ENCODE measurements around the gene HEPN1. TPM values are rescaled to one million over a fixed set of nuclear protein-coding genes. Genes with fewer than 3 reads are reported as not detected.

The HEPN1 gene
- total and polyA plus RNA-seq, 5 donors from 2014 or later = not detected

GRCh38 chr11:124928942-124929665 lies 10.1 kb downstream of the HEPN1 start:
- Histone ChIP-seq H3K36me3 (ENCODE audit: control insufficient read depth, insufficient read depth, low read length) (no peaks in the 10 kb centered on the region), H3K27me3 (ENCODE audit: control insufficient read depth, insufficient read depth, low read length) (peaks cover 1% of the 10 kb centered on the region), H3K4me3 (ENCODE audit: low read depth, low read length) (no peak overlapping the region), H3K9me3 (ENCODE audit: control insufficient read depth in 2 of 2, low read length in 2 of 2) (no peaks in the 10 kb centered on the region), H3K4me1 (ENCODE audit: control insufficient read depth, insufficient read depth, low read length, poor library complexity, severe bottlenecking) (no peaks in the 10 kb centered on the region), H3K27ac (ENCODE audit: insufficient read depth, low read length, poor library complexity, severe bottlenecking) (no peak overlapping the region)
- Mint-ChIP-seq H3K36me3 (no peaks in the 10 kb centered on the region), H3K27me3 (no peaks in the 10 kb centered on the region), H3K4me3 (no peak overlapping the region), H3K9me3 (no peaks in the 10 kb centered on the region), H3K27ac (no peak overlapping the region), H3K4me1 (peaks cover 0 to 11% (median 7%) of the 10 kb centered on the region in 4 donors)
- ATAC-seq (ENCODE audit: low read depth in 2 of 2) (no peak), DNase-seq (no peak)

- ATAC-seq (ENCODE audit: low read depth in 2 of 2) = no peak
Observed at GRCh38 chr11:124930799-124931198, 11.7 kb downstream of the HEPN1 start.

GRCh38 chr11:124934862-124935547 lies 16.0 kb downstream of the HEPN1 start:
- Histone ChIP-seq H3K27me3 (ENCODE audit: control insufficient read depth, insufficient read depth, low read length) (peaks cover 5% of the 10 kb centered on the region), H3K9me3 (ENCODE audit: control insufficient read depth in 2 of 2, low read length in 2 of 2) (no peaks in the 10 kb centered on the region), H3K36me3 (ENCODE audit: control insufficient read depth, insufficient read depth, low read length) (no peaks in the 10 kb centered on the region), H3K4me1 (ENCODE audit: control insufficient read depth, insufficient read depth, low read length, poor library complexity, severe bottlenecking) (no peaks in the 10 kb centered on the region), H3K4me3 (ENCODE audit: low read depth, low read length) (no peak overlapping the region), H3K27ac (ENCODE audit: insufficient read depth, low read length, poor library complexity, severe bottlenecking) (no peak overlapping the region)
- no peaks in the 10 kb centered on the region for H3K9me3 Mint-ChIP-seq
- no peaks in the 10 kb centered on the region for H3K36me3 Mint-ChIP-seq
- DNase-seq (no peak), ATAC-seq (ENCODE audit: low read depth in 2 of 2) (no peak)
- H3K4me3 Mint-ChIP-seq = no peak overlapping the region
- peaks cover 16% of the 10 kb centered on the region for H3K27me3 Mint-ChIP-seq
- H3K27ac Mint-ChIP-seq = no peak overlapping the region
- peaks cover 0 to 11% (median 6%) of the 10 kb centered on the region in 4 donors for H3K4me1 Mint-ChIP-seq

More at GRCh38 chr11:124930799-124931198, 11.7 kb downstream of the HEPN1 start:
- peak overlapping the region in 2 of 3 donors; percentile 33 to 57 for H3K27ac Mint-ChIP-seq
- H3K36me3 ChIP-seq (ENCODE audit: control insufficient read depth, insufficient read depth, low read length) = no peaks in the 10 kb centered on the region
- H3K4me1 Mint-ChIP-seq = peaks cover 0 to 11% (median 6%) of the 10 kb centered on the region in 4 donors
- H3K9me3 Mint-ChIP-seq = no peaks in the 10 kb centered on the region
- no peaks in the 10 kb centered on the region for H3K9me3 ChIP-seq (ENCODE audit: control insufficient read depth in 2 of 2, low read length in 2 of 2)
- peaks cover 1% of the 10 kb centered on the region for H3K27me3 Mint-ChIP-seq
- H3K4me1 ChIP-seq (ENCODE audit: control insufficient read depth, insufficient read depth, low read length, poor library complexity, severe bottlenecking) = no peaks in the 10 kb centered on the region
- peaks cover 1% of the 10 kb centered on the region for H3K27me3 ChIP-seq (ENCODE audit: control insufficient read depth, insufficient read depth, low read length)
- peak in 1 of 3 donors; percentile 72 for DNase-seq
- no peak overlapping the region for H3K4me3 Mint-ChIP-seq
- H3K4me3 ChIP-seq (ENCODE audit: low read depth, low read length) = no peak overlapping the region
- H3K27ac ChIP-seq (ENCODE audit: insufficient read depth, low read length, poor library complexity, severe bottlenecking) = no peak overlapping the region
- H3K36me3 Mint-ChIP-seq = no peaks in the 10 kb centered on the region

GRCh38 chr11:124935548-124936514 lies 16.8 kb downstream of the HEPN1 start, which contains the start of gene HEPACAM:
HEPACAM (minus strand) TSS chr11:124936047; CDS start chr11:124936006, 41 bp downstream.
- ATAC-seq (ENCODE audit: low read depth in 2 of 2) (no peak), DNase-seq (no peak)
- Histone ChIP-seq H3K4me3 (ENCODE audit: low read depth, low read length) (no peak within 1 kb of the TSS), H3K9me3 (ENCODE audit: control insufficient read depth in 2 of 2, low read length in 2 of 2) (no peaks in the 10 kb centered on the region), H3K27ac (ENCODE audit: insufficient read depth, low read length, poor library complexity, severe bottlenecking) (no peak within 1 kb of the TSS), H3K36me3 (ENCODE audit: control insufficient read depth, insufficient read depth, low read length) (no peaks in the 10 kb centered on the region), H3K4me1 (ENCODE audit: control insufficient read depth, insufficient read depth, low read length, poor library complexity, severe bottlenecking) (no peaks in the 10 kb centered on the region), H3K27me3 (ENCODE audit: control insufficient read depth, insufficient read depth, low read length) (peaks cover 3% of the 10 kb centered on the region)
- Mint-ChIP-seq H3K27ac (no peak within 1 kb of the TSS), H3K27me3 (peaks cover 16% of the 10 kb centered on the region), H3K4me3 (no peak within 1 kb of the TSS), H3K4me1 (peaks cover 0 to 4% (median under 1%) of the 10 kb centered on the region in 4 donors), H3K9me3 (no peaks in the 10 kb centered on the region), H3K36me3 (no peaks in the 10 kb centered on the region)

GRCh38 chr11:124937336-124937935 lies 18.4 kb downstream of the HEPN1 start:
- Mint-ChIP-seq H3K36me3 (no peaks in the 10 kb centered on the region), H3K4me3 (no peak overlapping the region), H3K27me3 (peaks cover 24% of the 10 kb centered on the region), H3K27ac (no peak overlapping the region), H3K4me1 (peaks cover 0 to 2% (median 0%) of the 10 kb centered on the region in 4 donors), H3K9me3 (no peaks in the 10 kb centered on the region)
- H3K4me1 ChIP-seq (ENCODE audit: control insufficient read depth, insufficient read depth, low read length, poor library complexity, severe bottlenecking) = no peaks in the 10 kb centered on the region
- DNase-seq (no peak), ATAC-seq (ENCODE audit: low read depth in 2 of 2) (no peak)
- no peak overlapping the region for H3K27ac ChIP-seq (ENCODE audit: insufficient read depth, low read length, poor library complexity, severe bottlenecking)
- H3K4me3 ChIP-seq (ENCODE audit: low read depth, low read length) = no peak overlapping the region
- no peaks in the 10 kb centered on the region for H3K9me3 ChIP-seq (ENCODE audit: control insufficient read depth in 2 of 2, low read length in 2 of 2)
- peaks cover 7% of the 10 kb centered on the region for H3K27me3 ChIP-seq (ENCODE audit: control insufficient read depth, insufficient read depth, low read length)
- no peaks in the 10 kb centered on the region for H3K36me3 ChIP-seq (ENCODE audit: control insufficient read depth, insufficient read depth, low read length)

- no peak for DNase-seq
- Histone ChIP-seq H3K27ac (ENCODE audit: insufficient read depth, low read length, poor library complexity, severe bottlenecking) (no peak overlapping the region), H3K36me3 (ENCODE audit: control insufficient read depth, insufficient read depth, low read length) (no peaks in the 10 kb centered on the region), H3K4me1 (ENCODE audit: control insufficient read depth, insufficient read depth, low read length, poor library complexity, severe bottlenecking) (no peaks in the 10 kb centered on the region), H3K9me3 (ENCODE audit: control insufficient read depth in 2 of 2, low read length in 2 of 2) (no peaks in the 10 kb centered on the region), H3K4me3 (ENCODE audit: low read depth, low read length) (no peak overlapping the region), H3K27me3 (ENCODE audit: control insufficient read depth, insufficient read depth, low read length) (peaks cover 7% of the 10 kb centered on the region)
- Mint-ChIP-seq H3K27ac (no peak overlapping the region), H3K4me3 (no peak overlapping the region), H3K27me3 (peaks cover 24% of the 10 kb centered on the region), H3K36me3 (no peaks in the 10 kb centered on the region), H3K4me1 (peaks cover 0 to 7% (median under 1%) of the 10 kb centered on the region in 4 donors), H3K9me3 (peaks cover 0 to 1% (median 0%) of the 10 kb centered on the region in 7 donors)
- no peak for ATAC-seq (ENCODE audit: low read depth in 2 of 2)
Observed at GRCh38 chr11:124938206-124938765, 19.2 kb downstream of the HEPN1 start.

GRCh38 chr11:124938970-124939369 lies 19.9 kb downstream of the HEPN1 start:
- Mint-ChIP-seq H3K27me3 (peaks cover 29% of the 10 kb centered on the region), H3K4me3 (no peak overlapping the region), H3K4me1 (peaks cover 0 to 13% (median 5%) of the 10 kb centered on the region in 4 donors), H3K27ac (no peak overlapping the region), H3K36me3 (no peaks in the 10 kb centered on the region), H3K9me3 (peaks cover 0 to 3% (median 0%) of the 10 kb centered on the region in 7 donors)
- no peak for ATAC-seq (ENCODE audit: low read depth in 2 of 2)
- DNase-seq = no peak
- Histone ChIP-seq H3K27ac (ENCODE audit: insufficient read depth, low read length, poor library complexity, severe bottlenecking) (no peak overlapping the region), H3K9me3 (ENCODE audit: control insufficient read depth in 2 of 2, low read length in 2 of 2) (no peaks in the 10 kb centered on the region), H3K4me3 (ENCODE audit: low read depth, low read length) (no peak overlapping the region), H3K36me3 (ENCODE audit: control insufficient read depth, insufficient read depth, low read length) (no peaks in the 10 kb centered on the region), H3K27me3 (ENCODE audit: control insufficient read depth, insufficient read depth, low read length) (peaks cover 7% of the 10 kb centered on the region), H3K4me1 (ENCODE audit: control insufficient read depth, insufficient read depth, low read length, poor library complexity, severe bottlenecking) (no peaks in the 10 kb centered on the region)
